Measurements from ENCODE around the gene ITPA. TPM values are rescaled to one million over a fixed set of nuclear protein-coding genes. Genes with fewer than 3 reads are reported as not detected.

ITPA gene
- total and polyA plus RNA-seq, 10 of the 15 experiments (the other 5 are each of a cell fraction or from before 2014, with no cell fraction given): 5.5 to 124 (median 66.3) TPM

DNA sequence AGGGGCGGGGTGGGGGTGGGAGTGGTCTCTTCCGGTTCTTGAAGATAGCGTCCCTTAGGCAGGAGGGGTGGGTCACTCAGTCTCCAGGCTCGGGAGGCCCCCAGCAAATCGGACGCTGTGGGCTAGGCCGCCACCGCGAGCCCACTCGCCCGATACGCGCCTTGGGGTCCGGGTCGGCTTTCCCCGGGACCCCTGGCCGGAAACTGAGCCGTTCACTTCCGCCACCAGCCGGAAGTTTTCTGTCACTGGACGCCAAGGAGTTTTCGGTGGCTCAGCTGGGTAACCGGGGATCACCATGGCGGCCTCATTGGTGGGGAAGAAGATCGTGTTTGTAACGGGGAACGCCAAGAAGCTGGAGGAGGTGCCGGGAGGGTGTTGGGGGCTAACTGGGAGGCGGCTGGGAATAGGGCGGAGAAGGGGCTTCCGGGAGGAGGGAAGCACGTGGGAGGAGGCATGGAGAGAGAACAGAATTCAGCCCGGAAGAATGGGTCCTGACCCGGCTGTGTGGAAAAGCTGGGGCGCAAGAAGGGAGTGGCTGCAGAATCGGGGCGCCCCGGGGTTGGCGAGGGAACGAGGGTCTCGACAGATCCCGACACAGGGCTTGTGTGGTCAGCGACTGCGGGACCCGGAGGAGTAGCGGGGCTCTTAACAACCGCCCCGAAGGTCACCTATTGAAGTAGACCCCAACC is at the start of gene ITPA (continued):
- TF ChIP-seq ETV6 (conservative IDR thresholded peaks at IDR 0.05 in 1 of 2, IDR thresholded peaks at IDR 0.05 in 1 of 2; ENCODE audit: borderline replicate concordance in 1 of 2, low read depth in 1 of 2): peak; percentile 73 to 95; a peak in 2 of 4 replicates
- TF ChIP-seq SUPT20H (IDR thresholded peaks at IDR 0.05; ENCODE audit: borderline replicate concordance, control insufficient read depth, low read depth, low read length): no peak
- TF ChIP-seq ELK1 (IDR thresholded peaks at IDR 0.05; ENCODE audit: low read depth, low read length): peak; percentile 84
- no peak for TF ChIP-seq HDAC2 (IDR thresholded peaks at IDR 0.05)
- TF ChIP-seq, protein P1, sequence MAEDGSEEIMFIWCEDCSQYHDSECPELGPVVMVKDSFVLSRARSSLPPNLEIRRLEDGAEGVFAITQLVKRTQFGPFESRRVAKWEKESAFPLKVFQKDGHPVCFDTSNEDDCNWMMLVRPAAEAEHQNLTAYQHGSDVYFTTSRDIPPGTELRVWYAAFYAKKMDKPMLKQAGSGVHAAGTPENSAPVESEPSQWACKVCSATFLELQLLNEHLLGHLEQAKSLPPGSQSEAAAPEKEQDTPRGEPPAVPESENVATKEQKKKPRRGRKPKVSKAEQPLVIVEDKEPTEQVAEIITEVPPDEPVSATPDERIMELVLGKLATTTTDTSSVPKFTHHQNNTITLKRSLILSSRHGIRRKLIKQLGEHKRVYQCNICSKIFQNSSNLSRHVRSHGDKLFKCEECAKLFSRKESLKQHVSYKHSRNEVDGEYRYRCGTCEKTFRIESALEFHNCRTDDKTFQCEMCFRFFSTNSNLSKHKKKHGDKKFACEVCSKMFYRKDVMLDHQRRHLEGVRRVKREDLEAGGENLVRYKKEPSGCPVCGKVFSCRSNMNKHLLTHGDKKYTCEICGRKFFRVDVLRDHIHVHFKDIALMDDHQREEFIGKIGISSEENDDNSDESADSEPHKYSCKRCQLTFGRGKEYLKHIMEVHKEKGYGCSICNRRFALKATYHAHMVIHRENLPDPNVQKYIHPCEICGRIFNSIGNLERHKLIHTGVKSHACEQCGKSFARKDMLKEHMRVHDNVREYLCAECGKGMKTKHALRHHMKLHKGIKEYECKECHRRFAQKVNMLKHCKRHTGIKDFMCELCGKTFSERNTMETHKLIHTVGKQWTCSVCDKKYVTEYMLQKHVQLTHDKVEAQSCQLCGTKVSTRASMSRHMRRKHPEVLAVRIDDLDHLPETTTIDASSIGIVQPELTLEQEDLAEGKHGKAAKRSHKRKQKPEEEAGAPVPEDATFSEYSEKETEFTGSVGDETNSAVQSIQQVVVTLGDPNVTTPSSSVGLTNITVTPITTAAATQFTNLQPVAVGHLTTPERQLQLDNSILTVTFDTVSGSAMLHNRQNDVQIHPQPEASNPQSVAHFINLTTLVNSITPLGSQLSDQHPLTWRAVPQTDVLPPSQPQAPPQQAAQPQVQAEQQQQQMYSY (CRISPR knock-in tag; IDR thresholded peaks at IDR 0.05): no peak
- TF ChIP-seq SMARCA5 (IDR thresholded peaks at IDR 0.05): no peak; the same call in 1 of the 2 replicates
- TF ChIP-seq ATF2 (IDR thresholded peaks at IDR 0.05; ENCODE audit: low read length): no peak
- TF ChIP-seq EZH2 (IDR thresholded peaks at IDR 0.05; ENCODE audit: borderline replicate concordance, control insufficient read depth, low read depth, low read length): no peak
- TF ChIP-seq, protein P2, sequence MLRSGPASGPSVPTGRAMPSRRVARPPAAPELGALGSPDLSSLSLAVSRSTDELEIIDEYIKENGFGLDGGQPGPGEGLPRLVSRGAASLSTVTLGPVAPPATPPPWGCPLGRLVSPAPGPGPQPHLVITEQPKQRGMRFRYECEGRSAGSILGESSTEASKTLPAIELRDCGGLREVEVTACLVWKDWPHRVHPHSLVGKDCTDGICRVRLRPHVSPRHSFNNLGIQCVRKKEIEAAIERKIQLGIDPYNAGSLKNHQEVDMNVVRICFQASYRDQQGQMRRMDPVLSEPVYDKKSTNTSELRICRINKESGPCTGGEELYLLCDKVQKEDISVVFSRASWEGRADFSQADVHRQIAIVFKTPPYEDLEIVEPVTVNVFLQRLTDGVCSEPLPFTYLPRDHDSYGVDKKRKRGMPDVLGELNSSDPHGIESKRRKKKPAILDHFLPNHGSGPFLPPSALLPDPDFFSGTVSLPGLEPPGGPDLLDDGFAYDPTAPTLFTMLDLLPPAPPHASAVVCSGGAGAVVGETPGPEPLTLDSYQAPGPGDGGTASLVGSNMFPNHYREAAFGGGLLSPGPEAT (IDR thresholded peaks at IDR 0.05; ENCODE audit: low read depth): peak; percentile 67; the same call in 1 of the 2 replicates
- TF ChIP-seq SREBF1 (IDR thresholded peaks at IDR 0.05; ENCODE audit: low read length): no peak
- TF ChIP-seq FOS (IDR thresholded peaks at IDR 0.05; ENCODE audit: borderline replicate concordance, extremely low read depth, insufficient read length): no peak
- no peak for TF ChIP-seq RCOR1 (conservative IDR thresholded peaks at IDR 0.05; ENCODE audit: low read depth, low read length)
- TF ChIP-seq MTA2 (IDR thresholded peaks at IDR 0.05; ENCODE audit: low read depth): peak; percentile 55; the same call in 1 of the 2 replicates
- no peak for TF ChIP-seq ZNF217 (IDR thresholded peaks at IDR 0.05)
- no peak for TF ChIP-seq DPF2 (IDR thresholded peaks at IDR 0.05)
- TF ChIP-seq STAT1 (conservative IDR thresholded peaks at IDR 0.05): no peak
- no peak for TF ChIP-seq STAT3 (IDR thresholded peaks at IDR 0.05; ENCODE audit: low read depth, low read length)
- no peak for TF ChIP-seq NFYA (IDR thresholded peaks at IDR 0.05; ENCODE audit: borderline replicate concordance, low read depth, low read length)
- no peak for TF ChIP-seq CHD4 (IDR thresholded peaks at IDR 0.05)
- TF ChIP-seq SIN3A (IDR thresholded peaks at IDR 0.05; ENCODE audit: low read depth, low read length): peak; percentile 71; the same call in 1 of the 2 replicates
